Measurements from ENCODE around the gene DNAJC4.

DNAJC4 gene

GRCh38 chr11:64220798-64221197 is 9.6 kb upstream of the DNAJC4 start:
- H3K9me3 ChIP-seq (ENCODE audit: insufficient read depth, low read depth, low read length): no peaks in the 10 kb centered on the region
- H3K9me2 ChIP-seq (replicated peaks; ENCODE audit: low read depth, low read length): no peaks in the 10 kb centered on the region
- peaks cover 27% of the 10 kb centered on the region; the same call in 1 of the 2 replicates for H3K36me3 ChIP-seq (ENCODE audit: insufficient read depth, low read length)
- no peak overlapping the region for H3K4me2 ChIP-seq (ENCODE audit: low read depth, low read length, poor library complexity, severe bottlenecking)
- peaks cover 10% of the 10 kb centered on the region for H3K4me1 ChIP-seq (ENCODE audit: insufficient read depth, low read length, poor library complexity, severe bottlenecking)
- H3K4me3 ChIP-seq (ENCODE audit: low read length, poor library complexity, severe bottlenecking): no peak overlapping the region
- H3K79me2 ChIP-seq (ENCODE audit: insufficient read depth, low read length): peaks cover 14% of the 10 kb centered on the region
- TF ChIP-seq CTCF (conservative IDR thresholded peaks at IDR 0.05; ENCODE audit: low read length) (no peak), EZH2phosphoT487 (IDR thresholded peaks at IDR 0.05; ENCODE audit: borderline replicate concordance) (no peak)
- no peak overlapping the region for H3K9ac ChIP-seq (ENCODE audit: low read depth, low read length, poor library complexity, severe bottlenecking)
- H3F3A ChIP-seq (ENCODE audit: low read depth): no peaks in the 10 kb centered on the region
- H4K20me1 ChIP-seq (ENCODE audit: insufficient read depth, low read length, poor library complexity, severe bottlenecking): peaks cover 11% of the 10 kb centered on the region
- H2AFZ ChIP-seq (ENCODE audit: low read length): no peak overlapping the region
- no peaks in the 10 kb centered on the region for H3K27me3 ChIP-seq (ENCODE audit: insufficient read depth, low read length, poor library complexity, severe bottlenecking)

GRCh38 chr11:64222651-64223000 is 7.7 kb upstream of the DNAJC4 start:
- Histone ChIP-seq H3K36me3 (ENCODE audit: insufficient read depth, low read length) (peaks cover 27% of the 10 kb centered on the region; the same call in 1 of the 2 replicates), H3K4me1 (ENCODE audit: insufficient read depth, low read length, poor library complexity, severe bottlenecking) (peaks cover 20% of the 10 kb centered on the region), H2AFZ (ENCODE audit: low read length) (no peak overlapping the region), H3F3A (ENCODE audit: low read depth) (no peaks in the 10 kb centered on the region), H3K27me3 (ENCODE audit: insufficient read depth, low read length, poor library complexity, severe bottlenecking) (no peaks in the 10 kb centered on the region), H3K9me2 (replicated peaks; ENCODE audit: low read depth, low read length) (no peaks in the 10 kb centered on the region), H4K20me1 (ENCODE audit: insufficient read depth, low read length, poor library complexity, severe bottlenecking) (peaks cover 19% of the 10 kb centered on the region), H3K4me2 (ENCODE audit: low read depth, low read length, poor library complexity, severe bottlenecking) (no peak overlapping the region), H3K9me3 (ENCODE audit: insufficient read depth, low read depth, low read length) (no peaks in the 10 kb centered on the region), H3K9ac (ENCODE audit: low read depth, low read length, poor library complexity, severe bottlenecking) (no peak overlapping the region), H3K79me2 (ENCODE audit: insufficient read depth, low read length) (peaks cover 27% of the 10 kb centered on the region), H3K4me3 (ENCODE audit: low read length, poor library complexity, severe bottlenecking) (no peak overlapping the region)
- TF ChIP-seq CTCF (conservative IDR thresholded peaks at IDR 0.05; ENCODE audit: low read length): no peak
- TF ChIP-seq EZH2phosphoT487 (IDR thresholded peaks at IDR 0.05; ENCODE audit: borderline replicate concordance): no peak

GRCh38 chr11:64223001-64223651 is 7.2 kb upstream of the DNAJC4 start:
- Histone ChIP-seq H3F3A (ENCODE audit: low read depth) (no peaks in the 10 kb centered on the region), H4K20me1 (ENCODE audit: insufficient read depth, low read length, poor library complexity, severe bottlenecking) (peaks cover 22% of the 10 kb centered on the region), H3K27me3 (ENCODE audit: insufficient read depth, low read length, poor library complexity, severe bottlenecking) (no peaks in the 10 kb centered on the region), H3K4me1 (ENCODE audit: insufficient read depth, low read length, poor library complexity, severe bottlenecking) (peaks cover 20% of the 10 kb centered on the region), H3K9me3 (ENCODE audit: insufficient read depth, low read depth, low read length) (no peaks in the 10 kb centered on the region), H3K79me2 (ENCODE audit: insufficient read depth, low read length) (peaks cover 30% of the 10 kb centered on the region), H2AFZ (ENCODE audit: low read length) (no peak overlapping the region), H3K4me2 (ENCODE audit: low read depth, low read length, poor library complexity, severe bottlenecking) (no peak overlapping the region), H3K9me2 (replicated peaks; ENCODE audit: low read depth, low read length) (no peaks in the 10 kb centered on the region), H3K4me3 (ENCODE audit: low read length, poor library complexity, severe bottlenecking) (no peak overlapping the region), H3K9ac (ENCODE audit: low read depth, low read length, poor library complexity, severe bottlenecking) (no peak overlapping the region), H3K36me3 (ENCODE audit: insufficient read depth, low read length) (peaks cover 27% of the 10 kb centered on the region; the same call in 1 of the 2 replicates)
- TF ChIP-seq EZH2phosphoT487 (IDR thresholded peaks at IDR 0.05; ENCODE audit: borderline replicate concordance): no peak
